ENCODE data around the gene FLYWCH1.
A peak's percentile ranks its signal among the peaks of the same experiment; 100 is the strongest.

The FLYWCH1 gene, protein sequence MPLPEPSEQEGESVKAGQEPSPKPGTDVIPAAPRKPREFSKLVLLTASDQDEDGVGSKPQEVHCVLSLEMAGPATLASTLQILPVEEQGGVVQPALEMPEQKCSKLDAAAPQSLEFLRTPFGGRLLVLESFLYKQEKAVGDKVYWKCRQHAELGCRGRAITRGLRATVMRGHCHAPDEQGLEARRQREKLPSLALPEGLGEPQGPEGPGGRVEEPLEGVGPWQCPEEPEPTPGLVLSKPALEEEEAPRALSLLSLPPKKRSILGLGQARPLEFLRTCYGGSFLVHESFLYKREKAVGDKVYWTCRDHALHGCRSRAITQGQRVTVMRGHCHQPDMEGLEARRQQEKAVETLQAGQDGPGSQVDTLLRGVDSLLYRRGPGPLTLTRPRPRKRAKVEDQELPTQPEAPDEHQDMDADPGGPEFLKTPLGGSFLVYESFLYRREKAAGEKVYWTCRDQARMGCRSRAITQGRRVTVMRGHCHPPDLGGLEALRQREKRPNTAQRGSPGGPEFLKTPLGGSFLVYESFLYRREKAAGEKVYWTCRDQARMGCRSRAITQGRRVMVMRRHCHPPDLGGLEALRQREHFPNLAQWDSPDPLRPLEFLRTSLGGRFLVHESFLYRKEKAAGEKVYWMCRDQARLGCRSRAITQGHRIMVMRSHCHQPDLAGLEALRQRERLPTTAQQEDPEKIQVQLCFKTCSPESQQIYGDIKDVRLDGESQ

GRCh38 chr16:2911638-2912329 lies at the start of gene FLYWCH1:
FLYWCH1 (plus strand) TSS chr16:2911931; CDS start chr16:2929686, 17,755 bp downstream.
- no peaks in the 10 kb centered on the region for H3K9me3 Mint-ChIP-seq
- H3K36me3 Mint-ChIP-seq (ENCODE audit: low read depth), result peaks cover 4% of the 10 kb centered on the region
- peak within 1 kb of the TSS; percentile 95 for H3K4me3 Mint-ChIP-seq
- H3K4me1 Mint-ChIP-seq (ENCODE audit: low read depth), result peaks cover 37% of the 10 kb centered on the region
- no peaks in the 10 kb centered on the region for H3K27me3 Mint-ChIP-seq
- H3K27ac Mint-ChIP-seq, result peak within 1 kb of the TSS; percentile 95

GRCh38 chr16:2865651-2866050 lies 46.1 kb upstream of the FLYWCH1 start:
- Mint-ChIP-seq H3K4me3 (no peak overlapping the region), H3K4me1 (ENCODE audit: low read depth) (peaks cover 12% of the 10 kb centered on the region), H3K36me3 (ENCODE audit: low read depth) (no peaks in the 10 kb centered on the region), H3K27ac (no peak overlapping the region), H3K27me3 (no peaks in the 10 kb centered on the region), H3K9me3 (peaks cover 4% of the 10 kb centered on the region)

DNA sequence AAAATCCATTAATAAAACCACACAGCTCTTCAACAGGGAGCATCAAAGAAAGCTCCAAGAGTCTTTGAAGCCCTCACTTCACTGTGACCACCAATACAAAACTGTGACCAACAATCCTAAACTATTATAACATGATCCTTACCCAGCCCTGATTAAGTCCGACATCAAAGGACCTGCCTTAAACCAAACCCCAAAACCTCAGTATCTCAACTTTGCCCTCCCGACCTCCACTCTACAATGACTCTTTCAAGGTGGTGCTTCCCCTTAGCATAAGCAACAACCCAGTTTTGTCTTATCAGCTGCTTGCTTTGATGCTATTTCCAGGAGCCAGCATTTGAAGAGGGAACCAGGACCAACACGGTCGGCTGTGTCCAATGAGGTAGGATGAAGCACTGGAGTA lies 45.3 kb upstream of the FLYWCH1 start:
- Mint-ChIP-seq H3K4me3 (peak overlapping the region; percentile 22), H3K27ac (no peak overlapping the region), H3K4me1 (ENCODE audit: low read depth) (peaks cover 12% of the 10 kb centered on the region), H3K9me3 (peaks cover 1% of the 10 kb centered on the region), H3K27me3 (no peaks in the 10 kb centered on the region), H3K36me3 (ENCODE audit: low read depth) (no peaks in the 10 kb centered on the region)

GRCh38 chr16:2867661-2867986 lies 44.1 kb upstream of the FLYWCH1 start:
- Mint-ChIP-seq H3K4me1 (ENCODE audit: low read depth) (peaks cover 12% of the 10 kb centered on the region), H3K27ac (peak overlapping the region; percentile 94), H3K27me3 (no peaks in the 10 kb centered on the region), H3K36me3 (ENCODE audit: low read depth) (no peaks in the 10 kb centered on the region), H3K4me3 (peak overlapping the region; percentile 92), H3K9me3 (no peaks in the 10 kb centered on the region)

DNA sequence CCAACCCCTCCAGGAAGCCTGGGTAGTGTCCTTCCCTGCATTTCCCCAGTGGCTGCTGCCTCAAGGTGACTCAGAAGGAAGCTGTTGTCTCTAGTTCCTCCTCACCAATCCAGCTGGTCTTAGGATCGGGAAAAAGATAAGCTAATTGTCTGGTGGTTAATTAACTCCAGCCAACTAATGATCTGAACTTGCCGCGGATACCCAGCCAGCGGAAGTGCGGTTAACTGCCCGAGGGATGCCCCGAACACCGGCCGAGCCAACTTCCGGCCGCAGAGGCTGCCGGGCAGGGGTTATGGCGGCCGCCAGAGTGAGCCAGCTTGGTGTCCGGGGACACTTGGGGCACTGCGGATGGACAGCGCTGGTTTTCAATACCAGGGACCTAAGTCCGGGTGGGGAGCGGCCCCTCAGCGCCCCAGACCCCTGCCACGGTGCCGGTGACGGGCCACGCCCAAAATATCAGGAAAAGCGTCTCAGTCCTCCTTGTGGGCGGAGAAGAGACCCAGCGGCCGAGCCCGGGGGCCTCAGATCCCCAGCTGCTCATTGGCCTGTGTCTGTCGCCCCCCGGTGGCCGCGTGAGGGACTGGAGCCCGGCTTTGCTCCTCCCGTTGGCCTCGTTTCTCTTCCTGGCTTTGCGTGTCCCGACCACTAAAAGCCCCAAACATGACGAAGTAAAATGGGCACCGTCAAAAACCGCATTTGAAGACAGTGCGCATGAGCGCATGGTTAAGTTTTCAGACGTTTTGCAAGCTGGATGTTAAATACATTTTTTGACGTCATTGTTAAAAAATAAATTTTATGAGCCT lies 43.5 kb upstream of the FLYWCH1 start:
- no peaks in the 10 kb centered on the region for H3K27me3 Mint-ChIP-seq
- H3K4me3 Mint-ChIP-seq, result peak overlapping the region; percentile 92
- no peaks in the 10 kb centered on the region for H3K36me3 Mint-ChIP-seq (ENCODE audit: low read depth)
- H3K9me3 Mint-ChIP-seq, result no peaks in the 10 kb centered on the region
- peak overlapping the region; percentile 94 for H3K27ac Mint-ChIP-seq
- H3K4me1 Mint-ChIP-seq (ENCODE audit: low read depth), result peaks cover 12% of the 10 kb centered on the region

- Mint-ChIP-seq H3K9me3 (no peaks in the 10 kb centered on the region), H3K4me1 (ENCODE audit: low read depth) (peaks cover 5% of the 10 kb centered on the region), H3K4me3 (no peak overlapping the region), H3K27ac (no peak overlapping the region), H3K27me3 (peaks cover 4% of the 10 kb centered on the region), H3K36me3 (ENCODE audit: low read depth) (no peaks in the 10 kb centered on the region)
Measured at GRCh38 chr16:2871926-2872325, 39.8 kb upstream of the FLYWCH1 start.

- Mint-ChIP-seq H3K4me3 (no peak overlapping the region), H3K27me3 (peaks cover 4% of the 10 kb centered on the region), H3K36me3 (ENCODE audit: low read depth) (no peaks in the 10 kb centered on the region), H3K9me3 (no peaks in the 10 kb centered on the region), H3K4me1 (ENCODE audit: low read depth) (no peaks in the 10 kb centered on the region), H3K27ac (no peak overlapping the region)
Measured at GRCh38 chr16:2874032-2874911, 37.5 kb upstream of the FLYWCH1 start.

DNA sequence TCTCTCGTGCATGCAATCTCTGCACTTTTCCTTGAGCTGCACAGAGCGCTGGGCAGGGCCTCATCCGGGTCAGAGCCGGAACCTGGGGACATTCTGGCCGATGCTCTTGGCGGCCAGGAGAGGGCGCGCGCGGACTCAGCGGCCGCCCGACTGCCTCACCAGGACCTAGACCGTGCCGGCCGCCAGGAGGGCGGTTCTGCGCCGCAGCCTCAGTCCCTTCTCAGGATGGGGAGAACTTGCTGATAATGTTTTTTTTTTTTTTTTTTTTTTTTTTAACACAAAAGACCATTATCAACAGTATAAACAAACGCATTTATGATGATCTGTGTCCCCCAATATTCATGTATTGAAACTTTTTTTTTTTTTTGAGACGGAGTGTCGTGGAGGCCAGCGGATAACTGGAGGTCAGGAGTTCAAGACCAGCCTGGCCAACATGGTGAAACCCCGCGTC lies 36.8 kb upstream of the FLYWCH1 start:
- peaks cover 4% of the 10 kb centered on the region for H3K27me3 Mint-ChIP-seq
- no peaks in the 10 kb centered on the region for H3K9me3 Mint-ChIP-seq
- H3K4me3 Mint-ChIP-seq, result no peak overlapping the region
- no peaks in the 10 kb centered on the region for H3K4me1 Mint-ChIP-seq (ENCODE audit: low read depth)
- no peaks in the 10 kb centered on the region for H3K36me3 Mint-ChIP-seq (ENCODE audit: low read depth)
- H3K27ac Mint-ChIP-seq, result no peak overlapping the region

GRCh38 chr16:2879854-2880508 lies 31.8 kb upstream of the FLYWCH1 start:
- Mint-ChIP-seq H3K27ac (no peak overlapping the region), H3K36me3 (ENCODE audit: low read depth) (no peaks in the 10 kb centered on the region), H3K4me1 (ENCODE audit: low read depth) (peaks cover 16% of the 10 kb centered on the region), H3K9me3 (no peaks in the 10 kb centered on the region), H3K4me3 (no peak overlapping the region), H3K27me3 (peaks cover 4% of the 10 kb centered on the region)

DNA sequence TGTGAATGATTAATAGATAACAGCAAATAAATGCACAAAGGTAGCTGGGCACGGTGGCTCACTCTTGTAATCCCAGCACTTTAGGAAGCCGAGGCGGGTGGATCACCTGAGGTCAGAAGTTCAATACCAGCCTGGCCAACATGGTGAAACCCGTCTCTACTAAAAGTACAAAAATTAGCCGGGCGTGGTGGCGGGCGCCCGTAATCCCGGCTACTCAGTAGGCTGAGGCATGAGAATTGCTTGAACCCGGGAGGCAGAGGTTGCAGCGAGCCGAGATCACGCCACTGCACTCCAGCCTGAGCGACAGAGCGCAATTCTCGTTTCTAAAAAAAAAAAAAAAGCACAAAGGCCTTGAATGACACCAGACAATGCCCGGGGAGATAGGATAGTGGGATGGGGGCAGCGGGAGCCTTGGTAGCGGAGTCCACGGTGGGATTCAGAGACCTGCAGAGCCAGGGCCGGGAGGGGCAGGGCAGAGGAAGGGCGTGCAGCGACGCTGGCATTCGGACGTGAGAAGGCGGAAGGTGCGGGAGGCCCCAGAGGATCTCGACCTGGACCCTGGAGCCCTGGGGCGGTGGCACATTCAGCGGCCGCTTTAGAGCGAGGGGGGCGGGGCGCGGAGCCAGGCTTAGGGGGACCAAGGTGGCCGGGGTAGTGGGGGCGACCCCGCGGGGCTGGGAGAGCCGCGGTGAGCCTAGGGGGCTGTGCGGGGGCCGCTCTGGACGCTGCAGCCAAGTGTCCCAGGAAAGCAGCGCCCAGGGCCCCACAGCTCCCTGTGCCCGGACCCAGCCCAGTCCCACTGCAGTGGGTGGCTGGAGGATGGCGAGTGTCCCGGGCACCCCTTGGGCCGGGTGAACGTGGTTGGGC lies 29.7 kb upstream of the FLYWCH1 start:
- Mint-ChIP-seq H3K4me1 (ENCODE audit: low read depth) (peaks cover 21% of the 10 kb centered on the region), H3K4me3 (peak overlapping the region; percentile 90), H3K36me3 (ENCODE audit: low read depth) (no peaks in the 10 kb centered on the region), H3K9me3 (no peaks in the 10 kb centered on the region), H3K27ac (peak overlapping the region; percentile 96), H3K27me3 (no peaks in the 10 kb centered on the region)

- Mint-ChIP-seq H3K4me1 (ENCODE audit: low read depth) (peaks cover 21% of the 10 kb centered on the region), H3K9me3 (no peaks in the 10 kb centered on the region), H3K27ac (peak within 1 kb of the TSS; percentile 96), H3K36me3 (ENCODE audit: low read depth) (no peaks in the 10 kb centered on the region), H3K4me3 (peak within 1 kb of the TSS; percentile 90), H3K27me3 (no peaks in the 10 kb centered on the region)
Measured at GRCh38 chr16:2882650-2883457, 28.9 kb upstream of the FLYWCH1 start, which contains the start of gene FLYWCH2. FLYWCH2 (plus strand) TSS chr16:2883215; CDS start chr16:2896450, 13,235 bp downstream.

GRCh38 chr16:2883458-2883908 lies 28.2 kb upstream of the FLYWCH1 start:
- no peaks in the 10 kb centered on the region for H3K9me3 Mint-ChIP-seq
- no peaks in the 10 kb centered on the region for H3K27me3 Mint-ChIP-seq
- H3K36me3 Mint-ChIP-seq (ENCODE audit: low read depth), result no peaks in the 10 kb centered on the region
- H3K27ac Mint-ChIP-seq, result peak overlapping the region; percentile 89
- peaks cover 21% of the 10 kb centered on the region for H3K4me1 Mint-ChIP-seq (ENCODE audit: low read depth)
- H3K4me3 Mint-ChIP-seq, result peak overlapping the region; percentile 90
